Measurements from ENCODE around the gene THAP8. TPM values are rescaled to one million over a fixed set of nuclear protein-coding genes. Genes with fewer than 3 reads are reported as not detected.
A peak's percentile ranks its signal among the peaks of the same experiment; 100 is the strongest.

The THAP8 gene
- polyA plus RNA-seq, 1 donor (not counting 4 experiments of a cell fraction or from before 2014, with no cell fraction given), result 1.8 TPM

- H3K9me3 ChIP-seq (ENCODE audit: control insufficient read depth, low read depth, low read length), result no peaks in the 10 kb centered on the region
- H3K79me2 ChIP-seq (ENCODE audit: control insufficient read depth, insufficient read depth, low read length), result peaks cover 20% of the 10 kb centered on the region
- peak overlapping the region in 2 of 3 experiments; percentile 70 to 77 for H3K4me3 ChIP-seq (ENCODE audit: control insufficient read depth in 2 of 3, extremely low read depth in 1 of 3, insufficient read depth in 2 of 3, low read depth in 1 of 3, low read length in 3 of 3)
- peak overlapping the region; percentile 26 for H2AFZ ChIP-seq (ENCODE audit: control insufficient read depth, low read length)
- H3K9ac ChIP-seq (ENCODE audit: control insufficient read depth, extremely low read depth, insufficient read depth, low read length), result peak overlapping the region; percentile 15
- no peaks in the 10 kb centered on the region for H3K27me3 ChIP-seq (ENCODE audit: control insufficient read depth, extremely low read depth, insufficient read depth, low read length)
- dilution Hi-C loops (cut with MboI; ENCODE audit: extremely low pct_ligation_motif_present, low sequenced_read_pairs), result no loop called here
- H3K4me2 ChIP-seq (ENCODE audit: control insufficient read depth, extremely low read depth, insufficient read depth, low read depth, low read length), result peak overlapping the region; percentile 95
- TF ChIP-seq CTCF (optimal IDR thresholded peaks at IDR 0.05 in 1 of 3, IDR thresholded peaks at IDR 0.05 in 1 of 3, conservative IDR thresholded peaks at IDR 0.05 in 1 of 3; ENCODE audit: extremely low read depth in 1 of 3, insufficient read depth in 2 of 3, low read length in 3 of 3) (peak in 1 of 3 experiments; percentile 7), EZH2 (IDR thresholded peaks at IDR 0.05; ENCODE audit: low read length) (no peak)
- DNase-seq (ENCODE audit: low read depth, low spot score) (no peak), FAIRE-seq (no peak)
- H3K4me1 ChIP-seq (ENCODE audit: control insufficient read depth, extremely low read depth, insufficient read depth, low read length), result peaks cover 24% of the 10 kb centered on the region
- no peaks in the 10 kb centered on the region for H4K20me1 ChIP-seq (ENCODE audit: control insufficient read depth, extremely low read depth, insufficient read depth, low read length)
- H3K36me3 ChIP-seq (ENCODE audit: control insufficient read depth in 2 of 2, extremely low read depth in 1 of 2, insufficient read depth in 2 of 2, low read length in 2 of 2), result peaks cover 3 to 4% of the 10 kb centered on the region in 2 experiments
- H3K27ac ChIP-seq (ENCODE audit: control insufficient read depth, insufficient read depth, low read length), result peak overlapping the region; percentile 31
- H3K9me1 ChIP-seq (ENCODE audit: control insufficient read depth, extremely low read depth, insufficient read depth, low read length), result no peaks in the 10 kb centered on the region
Measured at GRCh38 chr19:35993923-35994598, 60.0 kb downstream of the THAP8 start.

GRCh38 chr19:35992907-35993765, 60.9 kb downstream of the THAP8 start:
- Histone ChIP-seq H3K79me2 (ENCODE audit: control insufficient read depth, insufficient read depth, low read length) (peaks cover 20% of the 10 kb centered on the region), H3K4me1 (ENCODE audit: control insufficient read depth, extremely low read depth, insufficient read depth, low read length) (peaks cover 24% of the 10 kb centered on the region), H3K4me3 (ENCODE audit: control insufficient read depth in 2 of 3, extremely low read depth in 1 of 3, insufficient read depth in 2 of 3, low read depth in 1 of 3, low read length in 3 of 3) (no peak overlapping the region), H2AFZ (ENCODE audit: control insufficient read depth, low read length) (no peak overlapping the region), H3K36me3 (ENCODE audit: control insufficient read depth in 2 of 2, extremely low read depth in 1 of 2, insufficient read depth in 2 of 2, low read length in 2 of 2) (peaks cover 3 to 4% of the 10 kb centered on the region in 2 experiments), H3K9me3 (ENCODE audit: control insufficient read depth, low read depth, low read length) (no peaks in the 10 kb centered on the region), H4K20me1 (ENCODE audit: control insufficient read depth, extremely low read depth, insufficient read depth, low read length) (no peaks in the 10 kb centered on the region), H3K4me2 (ENCODE audit: control insufficient read depth, extremely low read depth, insufficient read depth, low read depth, low read length) (peak overlapping the region; percentile 32), H3K9me1 (ENCODE audit: control insufficient read depth, extremely low read depth, insufficient read depth, low read length) (no peaks in the 10 kb centered on the region), H3K27me3 (ENCODE audit: control insufficient read depth, extremely low read depth, insufficient read depth, low read length) (no peaks in the 10 kb centered on the region), H3K27ac (ENCODE audit: control insufficient read depth, insufficient read depth, low read length) (peak overlapping the region; percentile 31), H3K9ac (ENCODE audit: control insufficient read depth, extremely low read depth, insufficient read depth, low read length) (no peak overlapping the region)
- FAIRE-seq, result peak; percentile 9
- DNase-seq (ENCODE audit: low read depth, low spot score), result peak; percentile 32
- dilution Hi-C loops (cut with MboI; ENCODE audit: extremely low pct_ligation_motif_present, low sequenced_read_pairs), result no loop called here
- TF ChIP-seq EZH2 (IDR thresholded peaks at IDR 0.05; ENCODE audit: low read length), result no peak
- no peak for TF ChIP-seq CTCF (optimal IDR thresholded peaks at IDR 0.05 in 1 of 3, IDR thresholded peaks at IDR 0.05 in 1 of 3, conservative IDR thresholded peaks at IDR 0.05 in 1 of 3; ENCODE audit: extremely low read depth in 1 of 3, insufficient read depth in 2 of 3, low read length in 3 of 3)

All from keratinocyte (primary cell).